Stimulated activated CD4-positive, alpha-beta T cell treated with anti-CD3 and anti-CD28 coated beads, Interleukin-12 subunit alpha, Interleukin-12 subunit beta, amount 100 ng/mL, for 4 hours (primary cell): Measurements from ENCODE around the gene NRP1.
"Not testable (repeated sequence)": the region's sequence is repeated elsewhere in the genome, so short reads cannot be mapped to it uniquely, and the experiment has no call there.

Source experiments
- DNase-seq: peaks from one replicate; pipeline ENCODE4 v3.0.0-alpha.2; 2020

NRP1 gene

GRCh38 chr10:33334153-33334804 is at the start of gene NRP1:
Gene NRP1 (minus strand): TSS chr10:33334667. CDS start chr10:33334382, 285 bp downstream.
- peak; percentile 12 for DNase-seq

DNA sequence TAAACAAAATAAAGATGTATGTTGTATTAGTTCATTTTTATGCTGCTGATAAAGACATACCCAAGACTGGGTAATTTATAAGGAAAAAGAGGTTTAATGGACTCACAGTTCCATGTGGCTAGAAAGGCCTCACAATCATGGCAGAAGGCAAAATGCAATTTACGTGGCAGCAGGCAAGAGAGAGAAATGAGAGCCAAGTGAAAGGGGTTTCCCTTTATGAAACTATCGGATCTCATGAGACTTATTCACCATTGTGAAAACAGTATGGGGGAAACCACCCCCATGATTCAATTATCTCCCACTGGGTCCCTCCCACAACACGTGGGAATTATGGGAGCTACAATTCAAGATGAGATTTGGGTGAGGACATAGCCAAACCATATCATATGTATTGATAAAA is 49.7 kb upstream of the NRP1 start:
- not testable (repeated sequence) for DNase-seq

DNA sequence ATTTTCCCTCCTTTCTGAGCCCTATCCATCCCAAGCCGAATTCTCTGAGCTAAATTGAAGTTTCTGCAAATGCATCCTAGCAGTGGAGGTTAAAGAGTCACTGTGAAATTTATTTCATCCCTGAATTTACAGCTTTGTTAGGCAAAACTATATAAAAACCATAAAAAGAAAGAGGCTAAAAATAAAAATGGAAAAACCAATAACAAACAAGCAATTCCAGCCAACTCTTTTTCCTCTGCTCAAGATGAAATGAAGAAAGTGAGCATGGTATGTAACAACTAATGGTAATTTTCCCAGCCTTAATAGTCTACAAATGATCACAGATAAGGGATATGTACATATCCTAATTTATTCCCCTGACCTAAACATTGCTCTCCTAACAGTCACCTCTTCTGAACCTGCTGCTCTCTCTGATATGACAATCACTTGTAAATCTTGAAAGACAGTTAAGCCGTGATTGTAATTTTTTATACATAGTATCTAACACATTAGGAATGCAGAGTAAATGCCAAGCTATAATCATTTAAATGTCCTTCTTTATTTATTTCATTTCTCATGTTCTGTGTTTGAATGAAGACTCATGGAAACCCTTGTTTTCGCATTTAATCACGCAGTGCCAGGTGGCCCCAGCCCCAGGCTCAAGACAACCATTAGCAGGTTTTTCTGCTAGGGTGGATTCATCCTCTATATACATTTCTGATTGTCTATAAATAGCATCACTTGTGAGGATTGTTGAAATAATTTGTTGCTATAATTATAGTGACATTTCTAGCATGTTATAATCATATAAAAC is 48.6 kb upstream of the NRP1 start:
- DNase-seq = no peak

- DNase-seq = no peak
These were observed 47.7 kb upstream of the NRP1 start for GRCh38 chr10:33382216-33382600.

DNA sequence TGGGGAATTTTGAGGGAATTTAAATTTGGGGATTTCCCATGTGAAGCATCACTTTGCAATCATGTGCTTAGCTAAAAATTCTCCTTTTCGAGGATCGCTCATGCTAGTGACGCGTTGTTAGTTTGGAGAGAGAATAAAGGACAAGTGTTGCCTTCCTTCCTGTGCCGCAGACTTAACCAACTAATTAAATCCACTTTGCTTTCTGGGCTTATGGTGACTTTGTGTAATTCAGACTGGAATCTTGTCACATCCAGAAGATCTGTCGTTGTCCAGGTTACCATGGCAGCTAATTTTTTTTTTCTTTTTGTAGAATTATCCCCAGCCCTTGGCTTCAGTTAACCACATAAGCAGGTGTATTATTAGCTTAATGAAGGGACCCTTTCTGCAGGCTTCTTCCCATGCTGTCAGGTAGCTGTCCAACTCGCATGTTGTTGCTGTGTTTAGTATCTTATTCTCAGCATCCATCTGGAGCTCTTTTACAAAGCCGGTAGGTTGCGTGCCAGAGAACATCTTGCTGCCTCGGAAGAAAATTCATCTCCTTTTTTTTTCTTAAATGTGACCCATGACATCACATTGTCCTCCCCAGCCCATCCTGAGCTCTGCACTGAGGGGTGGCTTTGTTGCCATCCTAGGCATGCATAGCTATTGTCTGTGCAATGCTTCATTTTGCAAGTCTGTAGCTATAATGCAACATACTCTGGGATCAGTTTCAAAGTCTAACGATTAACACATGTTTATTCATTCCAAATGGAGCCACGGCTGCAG is 47.2 kb upstream of the NRP1 start:
- DNase-seq = no peak

- no peak for DNase-seq
These were observed 43.2 kb upstream of the NRP1 start for GRCh38 chr10:33377658-33378025.

- no peak for DNase-seq
These were observed 42.6 kb upstream of the NRP1 start for GRCh38 chr10:33376976-33377657.

GRCh38 chr10:33376476-33376875 is 42.0 kb upstream of the NRP1 start:
- no peak for DNase-seq

DNA sequence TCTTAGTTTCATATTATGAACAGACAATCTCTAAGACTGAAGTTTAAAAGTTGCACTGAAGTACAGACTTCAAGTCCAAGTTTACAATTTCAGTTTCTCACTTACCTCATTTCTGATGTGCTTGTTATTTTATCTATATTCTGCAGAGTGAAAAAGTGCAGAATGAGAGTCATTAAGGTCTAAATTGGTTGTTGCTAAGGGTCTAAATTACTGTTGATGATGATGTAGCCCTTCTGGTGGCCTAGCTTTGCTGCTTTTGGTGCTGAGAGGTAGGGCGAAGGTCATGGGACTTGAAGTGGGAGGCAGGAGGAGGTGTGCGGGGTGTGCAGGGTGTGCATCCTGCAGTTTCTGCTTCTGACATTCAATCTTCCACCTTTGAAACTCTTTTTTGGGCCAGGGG is 38.8 kb upstream of the NRP1 start:
- DNase-seq = no peak

DNA sequence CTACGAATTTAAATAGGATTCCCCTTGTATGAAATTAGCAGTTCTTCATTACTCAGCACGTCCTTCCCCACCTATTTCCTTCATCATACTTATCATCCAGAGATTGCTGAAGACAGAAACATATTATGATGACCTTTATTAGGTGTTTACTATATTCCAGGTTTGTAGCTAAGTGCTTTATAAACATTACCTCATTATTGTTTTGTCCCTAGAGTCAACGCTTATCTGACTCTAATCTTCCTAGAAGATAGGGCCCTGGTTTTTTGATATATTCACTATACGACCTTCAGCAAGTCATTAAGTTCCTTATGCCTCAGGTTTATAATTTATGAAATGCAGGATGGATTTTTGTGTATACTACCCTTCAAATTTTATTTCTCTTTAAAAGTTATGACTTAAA is 36.8 kb upstream of the NRP1 start:
- no peak for DNase-seq

- no peak for DNase-seq
These were observed 36.0 kb upstream of the NRP1 start for GRCh38 chr10:33370434-33370930.

DNA sequence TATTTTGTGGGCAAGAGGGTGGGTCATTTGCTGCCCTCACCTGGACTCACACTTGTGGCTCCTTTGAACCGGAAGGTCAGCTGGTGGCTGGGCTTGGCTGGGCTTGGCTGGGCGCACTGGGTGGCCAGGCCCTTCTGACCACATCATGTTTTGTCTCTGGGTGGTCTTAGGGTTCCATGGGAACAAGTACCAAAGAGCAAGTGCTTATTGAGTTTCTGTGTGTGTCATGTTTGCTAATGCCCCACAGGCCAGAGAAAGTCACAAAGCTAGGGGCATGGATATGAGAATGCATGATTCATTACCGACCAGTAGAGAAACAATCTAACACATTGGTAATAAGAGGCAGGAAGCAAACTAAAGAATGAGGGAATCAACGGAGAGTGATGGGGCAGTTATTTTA is 33.6 kb upstream of the NRP1 start:
- DNase-seq = no peak

DNA sequence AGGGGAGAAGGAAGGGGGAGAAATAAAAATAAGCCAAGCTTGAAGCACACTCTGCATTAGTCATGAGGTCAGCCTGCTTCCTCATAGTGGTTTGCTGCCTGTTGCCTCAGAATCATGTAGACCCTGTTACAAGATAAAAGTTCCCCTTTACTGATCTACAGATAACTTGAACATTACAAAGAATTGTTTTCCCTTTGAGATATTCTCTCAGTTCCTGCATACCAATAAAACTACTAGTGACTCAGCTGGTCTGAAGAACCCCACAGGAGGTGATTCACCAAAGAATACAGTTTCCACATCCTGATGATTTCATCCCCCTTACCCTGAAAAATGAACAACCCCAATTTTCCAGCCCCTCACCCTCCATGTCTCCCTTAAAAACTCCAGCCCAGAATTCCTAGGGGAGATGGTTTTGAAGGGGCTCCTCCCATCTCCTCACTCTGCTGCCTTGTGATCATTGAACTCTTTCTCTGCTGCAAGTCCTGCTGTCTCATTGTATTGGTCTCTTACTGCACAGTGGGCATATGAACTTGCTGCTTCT is 31.5 kb upstream of the NRP1 start:
- DNase-seq = peak; percentile 6

DNA sequence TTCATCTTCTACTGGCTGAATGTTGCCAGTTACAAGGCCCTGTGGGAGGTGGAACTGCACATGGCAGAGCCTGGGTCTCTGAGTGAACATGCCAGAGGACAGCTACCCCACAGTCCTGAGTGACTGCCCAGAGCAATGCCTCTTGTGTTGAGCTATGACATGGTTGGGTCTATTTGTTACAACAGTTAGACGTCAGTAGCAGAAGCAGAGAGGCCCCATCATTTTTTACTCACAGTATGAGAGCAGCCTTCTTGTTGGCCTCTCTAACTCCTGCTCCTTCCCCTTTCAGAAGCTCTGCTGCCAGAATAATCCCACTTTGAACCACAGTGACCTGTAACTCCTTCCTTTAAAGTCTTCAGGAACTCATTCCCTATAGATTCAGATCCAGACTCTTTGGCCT is 30.8 kb upstream of the NRP1 start:
- DNase-seq = no peak

GRCh38 chr10:33363106-33363505 is 28.6 kb upstream of the NRP1 start:
- DNase-seq = no peak

GRCh38 chr10:33358016-33358415 is 23.5 kb upstream of the NRP1 start:
- DNase-seq = no peak

GRCh38 chr10:33355274-33355673 is 20.8 kb upstream of the NRP1 start:
- DNase-seq = no peak

DNA sequence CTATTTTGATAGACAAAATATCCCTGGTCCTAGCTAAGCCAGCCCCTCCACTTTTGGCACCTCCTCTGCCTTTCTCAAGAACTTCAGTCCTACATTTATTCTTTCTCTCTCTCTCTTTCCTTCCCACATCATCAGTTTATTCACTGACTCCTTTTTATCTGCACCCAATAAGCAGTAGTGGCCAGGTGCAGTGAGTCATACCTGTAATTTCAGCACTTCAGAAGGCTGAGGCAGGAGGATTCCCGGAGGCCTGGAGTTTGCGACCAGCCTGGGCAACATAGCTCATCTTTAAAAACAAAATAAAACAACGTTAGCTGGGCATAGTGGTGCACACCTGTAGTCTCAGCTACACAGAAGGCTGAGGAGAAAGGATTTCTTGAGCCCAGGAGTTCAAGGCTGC is 19.4 kb upstream of the NRP1 start:
- no peak for DNase-seq

- no peak for DNase-seq
These were observed 18.9 kb upstream of the NRP1 start for GRCh38 chr10:33353334-33353733.

- DNase-seq = no peak
These were observed 18.1 kb upstream of the NRP1 start for GRCh38 chr10:33352615-33353014.

- no peak for DNase-seq
These were observed 17.7 kb upstream of the NRP1 start for GRCh38 chr10:33352175-33352574.

DNA sequence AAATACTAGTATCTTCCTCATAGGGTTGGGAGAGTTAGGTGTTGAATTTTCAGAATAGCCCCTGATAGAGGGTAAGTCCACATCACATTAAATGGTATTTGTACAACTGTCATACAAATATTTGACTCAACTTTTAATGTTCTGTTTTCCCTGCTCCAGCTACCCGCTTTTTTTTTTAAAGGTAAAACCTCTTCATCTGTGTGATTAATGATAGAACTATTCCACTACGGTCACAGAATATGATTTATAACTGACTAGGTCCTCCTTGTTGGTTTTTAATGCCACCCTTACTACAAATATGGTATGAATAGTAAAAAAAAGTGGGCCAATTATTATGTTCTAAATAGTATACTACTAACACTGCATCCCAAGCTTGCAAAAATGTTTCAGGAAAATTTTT is 15.6 kb upstream of the NRP1 start:
- DNase-seq = no peak

GRCh38 chr10:33349268-33349667 is 14.8 kb upstream of the NRP1 start:
- DNase-seq = no peak
